ENCODE results near the gene GPATCH4. TPM values are rescaled to one million over a fixed set of nuclear protein-coding genes. Genes with fewer than 3 reads are reported as not detected.

GPATCH4 gene
- polyA plus RNA-seq, 5 donors = 26.3 to 33.2 (median 30.6) TPM

GRCh38 chr1:156549831-156550230 lies 51.4 kb downstream of the GPATCH4 start:
- DNase-seq = no peak

GRCh38 chr1:156549390-156549789 lies 51.9 kb downstream of the GPATCH4 start:
- no peak for DNase-seq

- no peak for DNase-seq
Measured at GRCh38 chr1:156547982-156548381, 53.3 kb downstream of the GPATCH4 start.

GRCh38 chr1:156547434-156547833 lies 53.8 kb downstream of the GPATCH4 start:
- no peak for DNase-seq

- no peak for DNase-seq
Measured at GRCh38 chr1:156546267-156546666, 55.0 kb downstream of the GPATCH4 start.

GRCh38 chr1:156544592-156545102 lies 56.6 kb downstream of the GPATCH4 start:
- no peak for DNase-seq

Other genes starting within 250 kb of the GPATCH4 start
- gene RHBG, start 232.3 kb downstream of the GPATCH4 start, polyA plus RNA-seq (ENCODE audit: insufficient read depth in 1 of 5, insufficient read length in 5 of 5, low replicate concordance in 1 of 5) = 1 to 10 TPM; 2.3 to 4.1 (median 3.3) TPM
- 10 to 100 TPM; 20.3 to 38.1 (median 29.4) TPM for gene MEF2D, start 100.7 kb downstream of the GPATCH4 start, polyA plus RNA-seq (ENCODE audit: insufficient read depth in 1 of 5, insufficient read length in 5 of 5, low replicate concordance in 1 of 5)
- gene IQGAP3, start 28.9 kb downstream of the GPATCH4 start, polyA plus RNA-seq (ENCODE audit: insufficient read depth in 1 of 5, insufficient read length in 5 of 5, low replicate concordance in 1 of 5) = 10 to 100 TPM in 4 of 5 donors, 1 to 10 TPM in 1; 9.7 to 26.3 (median 16.4) TPM
- under 1 TPM in 3 of 5 donors, not detected in 2; 0.08 to 0.27 (median 0.21) TPM for gene TTC24, start 21.8 kb downstream of the GPATCH4 start, polyA plus RNA-seq (ENCODE audit: insufficient read depth in 1 of 5, insufficient read length in 5 of 5, low replicate concordance in 1 of 5)
- gene NAXE, start 9.7 kb downstream of the GPATCH4 start, polyA plus RNA-seq (ENCODE audit: insufficient read depth in 1 of 5, insufficient read length in 5 of 5, low replicate concordance in 1 of 5) = 10 to 100 TPM; 43.2 to 70.0 (median 51.7) TPM
- gene HAPLN2, start 17.9 kb upstream of the GPATCH4 start, polyA plus RNA-seq (ENCODE audit: insufficient read depth in 1 of 5, insufficient read length in 5 of 5, low replicate concordance in 1 of 5) = under 1 TPM in 3 of 5 donors, not detected in 2; 0.33 to 0.39 (median 0.33) TPM
- gene BCAN, start 40.6 kb upstream of the GPATCH4 start, polyA plus RNA-seq (ENCODE audit: insufficient read depth in 1 of 5, insufficient read length in 5 of 5, low replicate concordance in 1 of 5) = 1 to 10 TPM in 1 of 5 donors, under 1 TPM in 4; 0.40 to 1.0 (median 0.46) TPM
- 10 to 100 TPM; 49.2 to 97.6 (median 56.4) TPM for gene NES, start 75.9 kb upstream of the GPATCH4 start, polyA plus RNA-seq (ENCODE audit: insufficient read depth in 1 of 5, insufficient read length in 5 of 5, low replicate concordance in 1 of 5)
- 100 to 1,000 TPM in 4 of 5 donors, 10 to 100 TPM in 1; 74.4 to 168 (median 119) TPM for gene CRABP2, start 104.1 kb upstream of the GPATCH4 start, polyA plus RNA-seq (ENCODE audit: insufficient read depth in 1 of 5, insufficient read length in 5 of 5, low replicate concordance in 1 of 5)
- 10 to 100 TPM; 30.4 to 42.0 (median 36.8) TPM for gene METTL25B, start 127.0 kb upstream of the GPATCH4 start, polyA plus RNA-seq (ENCODE audit: insufficient read depth in 1 of 5, insufficient read length in 5 of 5, low replicate concordance in 1 of 5)
- gene ISG20L2, start 127.3 kb upstream of the GPATCH4 start, polyA plus RNA-seq (ENCODE audit: insufficient read depth in 1 of 5, insufficient read length in 5 of 5, low replicate concordance in 1 of 5) = 10 to 100 TPM; 37.2 to 41.4 (median 39.3) TPM
- 10 to 100 TPM; 55.1 to 62.1 (median 56.8) TPM for gene MRPL24, start 139.6 kb upstream of the GPATCH4 start, polyA plus RNA-seq (ENCODE audit: insufficient read depth in 1 of 5, insufficient read length in 5 of 5, low replicate concordance in 1 of 5)
- gene HDGF, start 150.2 kb upstream of the GPATCH4 start, polyA plus RNA-seq (ENCODE audit: insufficient read depth in 1 of 5, insufficient read length in 5 of 5, low replicate concordance in 1 of 5) = 100 to 1,000 TPM; 224 to 268 (median 246) TPM
- 100 to 1,000 TPM in 3 of 5 donors, 10 to 100 TPM in 2; 95.0 to 105 (median 100) TPM for gene PRCC, start 166.1 kb upstream of the GPATCH4 start, polyA plus RNA-seq (ENCODE audit: insufficient read depth in 1 of 5, insufficient read length in 5 of 5, low replicate concordance in 1 of 5)
- under 1 TPM; 0.46 to 0.88 (median 0.55) TPM for gene SH2D2A, start 215.4 kb upstream of the GPATCH4 start, polyA plus RNA-seq (ENCODE audit: insufficient read depth in 1 of 5, insufficient read length in 5 of 5, low replicate concordance in 1 of 5)